SH-SY5Y (cell line): ENCODE measurements around the gene RHBDL1.

Experiments
- GATA2 ChIP-seq: IDR thresholded peaks from 2 replicates; pipeline ENCODE4 v1.6.1; 2011; ENCODE audit warnings: mild to moderate bottlenecking, low read depth, low read length
- GATA3 ChIP-seq: IDR thresholded peaks from 2 replicates; pipeline ENCODE4 v1.6.1; 2011; ENCODE audit warnings: low read depth, mild to moderate bottlenecking, low read length, moderate library complexity

RHBDL1 gene

DNA sequence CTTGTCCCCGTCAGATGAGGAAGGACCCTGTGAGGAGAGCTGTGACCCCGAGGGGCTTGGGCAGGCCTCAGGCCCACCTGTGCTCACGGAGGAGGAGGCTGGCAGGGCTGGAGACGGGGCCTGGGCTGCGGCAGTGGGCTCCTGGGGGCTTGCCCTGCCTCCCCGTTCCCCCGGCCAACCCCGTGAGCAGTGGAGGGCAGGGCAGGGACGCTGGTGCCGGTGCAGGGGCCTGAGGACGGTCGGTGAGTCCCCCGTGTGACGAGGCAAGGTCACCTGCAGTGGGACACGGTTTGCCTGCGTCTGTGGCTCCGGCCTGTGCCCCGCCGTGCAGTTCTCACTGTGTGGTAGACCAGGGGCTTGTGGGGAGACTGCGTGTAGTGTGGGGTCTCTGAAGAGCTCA lies 15.9 kb upstream of the RHBDL1 start:
- TF ChIP-seq GATA2 = no peak
- TF ChIP-seq GATA3 = no peak

GRCh38 chr16:660132-660458 lies 15.4 kb upstream of the RHBDL1 start:
- TF ChIP-seq GATA2 (no peak), GATA3 (no peak)

- TF ChIP-seq GATA3 (no peak), GATA2 (no peak)
These were observed 14.8 kb upstream of the RHBDL1 start for GRCh38 chr16:660459-661183.

DNA sequence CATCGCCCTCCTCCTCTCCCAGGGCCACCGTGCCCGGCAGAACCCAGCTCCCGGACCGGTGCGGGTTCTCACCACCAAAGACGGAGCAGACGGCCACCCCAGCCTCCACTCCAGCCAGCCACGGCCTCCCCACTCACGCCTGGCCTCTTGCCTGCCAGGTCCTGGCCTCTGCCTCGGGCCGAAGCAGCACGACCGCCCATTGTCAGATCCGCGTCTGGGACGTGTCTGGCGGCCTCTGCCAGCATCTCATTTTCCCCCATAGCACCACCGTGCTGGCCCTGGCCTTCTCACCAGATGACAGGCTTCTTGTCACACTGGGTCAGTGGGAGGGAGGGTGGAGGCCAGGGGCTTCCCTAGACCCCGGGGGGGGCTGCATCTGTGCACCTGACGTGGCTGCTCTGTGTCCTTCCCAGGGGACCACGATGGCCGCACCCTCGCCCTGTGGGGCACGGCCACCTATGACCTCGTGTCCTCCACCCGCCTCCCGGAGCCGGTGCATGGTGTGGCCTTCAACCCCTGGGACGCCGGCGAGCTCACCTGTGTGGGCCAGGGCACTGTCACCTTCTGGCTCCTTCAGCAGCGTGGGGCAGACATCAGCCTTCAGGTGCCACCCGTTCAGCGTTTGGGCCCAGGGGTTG lies 14.2 kb upstream of the RHBDL1 start:
- TF ChIP-seq GATA2 = no peak
- no peak for TF ChIP-seq GATA3

GRCh38 chr16:662095-662494 lies 13.4 kb upstream of the RHBDL1 start:
- TF ChIP-seq GATA2 (no peak), GATA3 (no peak)

- no peak for TF ChIP-seq GATA3
- TF ChIP-seq GATA2 = no peak
These were observed 12.9 kb upstream of the RHBDL1 start for GRCh38 chr16:662597-662996.

GRCh38 chr16:666572-666971 lies 8.9 kb upstream of the RHBDL1 start:
- TF ChIP-seq GATA3 (no peak), GATA2 (no peak)

GRCh38 chr16:667113-667779 lies 8.2 kb upstream of the RHBDL1 start:
- TF ChIP-seq GATA2 (no peak), GATA3 (no peak)

DNA sequence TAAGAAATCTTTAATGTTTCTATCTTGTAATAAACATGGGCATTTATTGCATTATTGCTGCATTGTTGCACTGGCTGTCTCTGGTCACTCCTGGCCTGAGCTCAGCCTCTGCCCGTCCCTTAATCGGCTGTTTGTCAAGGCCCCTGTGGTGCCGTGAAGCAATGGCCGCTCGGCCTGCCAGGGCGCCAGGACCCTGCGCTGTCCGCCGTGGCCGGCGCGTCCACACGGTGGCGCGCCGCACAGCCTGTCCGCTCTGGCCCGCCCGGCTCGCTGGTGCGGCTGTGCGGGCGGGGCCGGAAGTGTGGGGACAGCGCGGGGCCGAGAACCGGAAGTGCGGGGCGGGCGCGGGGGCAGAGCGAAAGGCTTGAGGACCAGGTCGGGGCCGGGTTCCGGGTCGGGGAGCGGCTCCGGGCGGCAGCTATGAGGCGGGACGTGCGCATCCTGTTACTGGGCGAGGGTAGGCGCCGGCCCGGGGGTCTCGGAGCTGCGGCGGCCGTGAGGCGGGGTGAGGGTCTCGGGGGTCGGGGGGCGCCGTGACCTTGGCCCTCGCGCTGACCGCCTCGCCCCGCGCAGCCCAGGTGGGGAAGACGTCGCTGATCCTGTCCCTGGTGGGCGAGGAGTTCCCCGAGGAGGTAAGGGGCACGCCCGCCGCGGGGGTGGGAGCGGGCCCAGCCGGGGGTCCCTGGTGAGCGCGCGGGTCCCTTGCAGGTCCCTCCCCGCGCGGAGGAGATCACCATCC lies 7.5 kb upstream of the RHBDL1 start, which contains the start of gene RHOT2:
Gene RHOT2, plus strand, starts transcription at position 353 of the 739 bp plus-strand sequence. Its CDS starts 68 bp downstream, at position 421.
- TF ChIP-seq GATA2 (no peak), GATA3 (no peak)

DNA sequence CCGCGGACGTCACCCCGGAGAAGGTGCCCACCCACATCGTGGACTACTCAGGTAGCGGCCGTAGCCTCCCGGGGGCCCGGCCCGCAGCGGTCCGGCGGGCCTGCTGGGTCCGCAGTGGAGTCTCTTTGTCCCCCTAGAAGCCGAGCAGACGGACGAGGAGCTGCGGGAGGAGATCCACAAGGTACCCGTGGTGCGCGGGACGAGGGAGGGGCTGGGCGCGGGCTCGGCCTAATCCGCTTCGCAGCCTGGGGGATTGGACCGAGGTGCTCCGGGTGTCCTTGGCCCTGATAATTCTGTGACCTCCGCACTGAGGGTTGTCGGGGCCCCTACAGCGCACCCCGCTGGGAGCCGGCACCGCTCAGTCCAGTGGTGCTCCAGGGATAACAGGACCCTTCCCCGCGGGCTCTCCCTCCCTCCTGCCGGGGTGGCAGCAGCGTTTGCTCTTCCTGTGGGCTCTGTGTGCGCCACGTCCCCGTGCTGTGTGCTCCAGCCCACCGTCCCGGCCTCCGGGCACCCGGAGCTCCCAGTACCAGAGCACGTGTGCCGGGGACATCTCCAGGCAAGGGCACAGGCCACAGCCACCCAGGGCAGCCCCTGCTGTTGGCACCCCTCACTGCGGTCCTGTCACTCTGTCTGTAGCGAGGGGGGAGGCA lies 6.8 kb upstream of the RHBDL1 start:
- TF ChIP-seq GATA3 (no peak), GATA2 (no peak)

DNA sequence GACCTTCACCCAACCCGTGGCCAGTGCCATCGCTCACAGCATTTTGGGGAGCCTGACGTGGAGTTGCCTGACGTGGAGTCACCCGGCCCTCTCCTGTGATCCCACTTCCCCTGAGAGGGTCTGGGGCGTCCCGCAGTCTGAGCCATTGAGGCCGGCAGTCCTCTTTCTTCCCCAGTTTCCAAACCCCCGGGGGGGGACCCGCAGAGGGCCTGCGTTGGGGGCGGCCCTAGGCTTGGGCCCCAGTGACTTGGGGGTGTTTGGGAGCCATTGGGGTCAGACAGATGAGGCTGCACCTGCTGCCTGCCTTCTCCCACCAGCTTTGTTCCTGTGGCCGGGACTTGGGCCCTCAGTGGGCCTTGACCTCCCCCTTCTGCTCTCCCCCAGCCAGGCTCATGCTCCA lies 5.8 kb upstream of the RHBDL1 start:
- TF ChIP-seq GATA2 = no peak
- no peak for TF ChIP-seq GATA3

GRCh38 chr16:670485-671352 lies 4.8 kb upstream of the RHBDL1 start:
- TF ChIP-seq GATA3 = no peak
- TF ChIP-seq GATA2 = no peak
